Erythroblast (primary cell): Measurements from ENCODE around the gene BMP10.

Experiments
- GATA1 ChIP-seq: IDR thresholded peaks from 2 replicates; pipeline ENCODE4 v1.6.1; 2011; ENCODE audit warnings: low read depth, mild to moderate bottlenecking, control low read depth, low read length, moderate library complexity
- POLR2A ChIP-seq: IDR thresholded peaks from 2 replicates; pipeline ENCODE4 v1.6.1; 2011; ENCODE audit warnings: mild to moderate bottlenecking, low read length

DNA sequence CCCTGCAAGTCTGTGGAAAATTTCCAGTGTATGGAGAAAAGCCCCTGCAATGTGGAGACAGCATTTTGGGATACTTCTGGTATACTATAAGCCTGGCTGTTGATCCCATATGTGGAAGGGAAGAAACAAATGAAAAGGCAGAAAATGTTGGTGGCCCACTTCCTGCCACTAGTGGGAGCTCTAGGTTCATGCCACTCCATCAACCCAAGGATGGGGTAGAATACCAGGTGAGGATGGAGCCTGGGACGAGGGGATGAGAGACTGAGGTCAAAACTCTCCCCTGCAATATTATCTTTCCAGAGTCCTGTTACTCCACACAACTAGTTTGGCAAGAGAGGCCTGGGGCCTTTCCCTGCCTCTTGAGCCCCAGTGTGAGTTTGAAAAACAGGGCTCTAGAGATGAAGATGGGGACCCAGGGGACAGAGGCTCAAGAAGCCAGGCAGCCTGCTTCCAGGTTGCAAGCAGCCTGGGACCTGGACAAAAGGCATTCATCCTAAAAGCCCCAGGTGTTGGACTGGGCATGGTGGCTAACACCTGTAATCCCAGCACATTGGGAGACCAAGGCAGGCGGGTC lies 31.9 kb downstream of the BMP10 start:
- no peak for TF ChIP-seq POLR2A
- no peak for TF ChIP-seq GATA1
